ENCODE results near the gene S1PR5. TPM values are rescaled to one million over a fixed set of nuclear protein-coding genes. Genes with fewer than 3 reads are reported as not detected.

The S1PR5 gene
- total and polyA plus RNA-seq, 12 donors = 0.12 to 1.1 (median 0.23) TPM; not detected in 3

- intact Hi-C loops (cut with DNase I) = no loop called here
- H3K4me1 ChIP-seq = peaks cover 0 to 11% (median 8%) of the 10 kb centered on the region in 9 donors
- H3K4me3 ChIP-seq = no peak overlapping the region
- DNase-seq (no peak), ATAC-seq (no peak)
- TF ChIP-seq, protein P1, sequence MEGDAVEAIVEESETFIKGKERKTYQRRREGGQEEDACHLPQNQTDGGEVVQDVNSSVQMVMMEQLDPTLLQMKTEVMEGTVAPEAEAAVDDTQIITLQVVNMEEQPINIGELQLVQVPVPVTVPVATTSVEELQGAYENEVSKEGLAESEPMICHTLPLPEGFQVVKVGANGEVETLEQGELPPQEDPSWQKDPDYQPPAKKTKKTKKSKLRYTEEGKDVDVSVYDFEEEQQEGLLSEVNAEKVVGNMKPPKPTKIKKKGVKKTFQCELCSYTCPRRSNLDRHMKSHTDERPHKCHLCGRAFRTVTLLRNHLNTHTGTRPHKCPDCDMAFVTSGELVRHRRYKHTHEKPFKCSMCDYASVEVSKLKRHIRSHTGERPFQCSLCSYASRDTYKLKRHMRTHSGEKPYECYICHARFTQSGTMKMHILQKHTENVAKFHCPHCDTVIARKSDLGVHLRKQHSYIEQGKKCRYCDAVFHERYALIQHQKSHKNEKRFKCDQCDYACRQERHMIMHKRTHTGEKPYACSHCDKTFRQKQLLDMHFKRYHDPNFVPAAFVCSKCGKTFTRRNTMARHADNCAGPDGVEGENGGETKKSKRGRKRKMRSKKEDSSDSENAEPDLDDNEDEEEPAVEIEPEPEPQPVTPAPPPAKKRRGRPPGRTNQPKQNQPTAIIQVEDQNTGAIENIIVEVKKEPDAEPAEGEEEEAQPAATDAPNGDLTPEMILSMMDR (IDR thresholded peaks at IDR 0.05) = no peak
- 81 to 83% methylated on average over 3 of the region's 3 CpGs for whole genome bisulfite sequencing, 2 donors
- H3K36me3 ChIP-seq = no peaks in the 10 kb centered on the region
- H3K9me3 ChIP-seq = no peaks in the 10 kb centered on the region
- H3K27me3 ChIP-seq = peaks cover 0 to 30% (median 21%) of the 10 kb centered on the region in 7 donors
- H3K27ac ChIP-seq = no peak overlapping the region
Measured at GRCh38 chr19:10523135-10523636, 5.9 kb upstream of the S1PR5 start.

GRCh38 chr19:10521461-10522171, 4.4 kb upstream of the S1PR5 start:
- no peak overlapping the region for H3K27ac ChIP-seq
- intact Hi-C loops (cut with DNase I) = no loop called here
- TF ChIP-seq, protein P1 (IDR thresholded peaks at IDR 0.05) = no peak
- H3K9me3 ChIP-seq = no peaks in the 10 kb centered on the region
- ATAC-seq (no peak), DNase-seq (no peak)
- H3K4me3 ChIP-seq = no peak overlapping the region
- 78 to 84% methylated on average over 13 of the region's 13 CpGs for WGBS, 2 donors
- peaks cover 0 to 46% (median 37%) of the 10 kb centered on the region in 7 donors for H3K27me3 ChIP-seq
- peaks cover 7 to 27% (median 23%) of the 10 kb centered on the region in 9 donors for H3K4me1 ChIP-seq
- H3K36me3 ChIP-seq = no peaks in the 10 kb centered on the region

DNA sequence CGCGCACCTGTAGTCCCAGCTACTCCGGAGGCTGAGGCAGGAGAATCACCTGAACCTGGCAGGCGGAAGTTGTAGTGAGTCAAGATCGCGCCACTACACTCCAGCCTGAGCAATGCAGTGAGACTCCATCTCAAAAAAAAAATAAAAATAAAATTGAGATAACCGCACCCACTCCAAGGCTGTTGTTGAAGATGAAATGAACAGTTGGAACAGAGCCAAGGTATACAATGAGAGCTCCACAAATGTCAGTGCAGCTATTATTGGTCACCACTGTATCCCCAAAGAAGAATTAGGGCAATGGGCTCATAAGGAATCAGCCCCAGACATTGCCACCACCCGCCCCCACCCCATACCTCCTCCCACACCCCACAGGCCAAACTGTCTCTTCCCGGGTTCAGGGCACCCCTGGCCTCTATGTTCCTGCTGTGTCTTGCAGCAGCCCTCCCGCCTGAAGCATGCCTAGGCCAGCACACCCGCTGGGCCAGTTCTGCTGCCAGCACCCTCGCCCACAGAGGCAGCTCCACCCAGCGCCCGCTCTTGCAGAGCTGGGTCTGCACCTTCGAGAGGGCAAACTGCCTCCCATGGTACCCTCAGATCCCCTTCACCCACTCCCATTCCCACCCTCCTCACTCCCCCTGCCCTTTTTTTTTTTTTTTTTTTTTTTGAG, 3.5 kb upstream of the S1PR5 start:
- ATAC-seq (no peak), DNase-seq (no peak)
- intact Hi-C loops (cut with DNase I) = no loop called here
- no peak overlapping the region for H3K4me3 ChIP-seq
- H3K27ac ChIP-seq = no peak overlapping the region
- peaks cover 7 to 28% (median 23%) of the 10 kb centered on the region in 9 donors for H3K4me1 ChIP-seq
- H3K27me3 ChIP-seq = peaks cover 0 to 54% (median 45%) of the 10 kb centered on the region in 7 donors
- 84 to 86% methylated on average over 15 of the region's 15 CpGs for WGBS, 2 donors
- no peaks in the 10 kb centered on the region for H3K36me3 ChIP-seq
- TF ChIP-seq, protein P1 (IDR thresholded peaks at IDR 0.05) = no peak
- no peaks in the 10 kb centered on the region for H3K9me3 ChIP-seq

- no peak overlapping the region for H3K4me3 ChIP-seq
- H3K27me3 ChIP-seq = peaks cover 4 to 68% (median 58%) of the 10 kb centered on the region in 7 donors
- H3K4me1 ChIP-seq = peaks cover 7 to 28% (median 24%) of the 10 kb centered on the region in 9 donors
- TF ChIP-seq, protein P1 (IDR thresholded peaks at IDR 0.05) = no peak
- no peaks in the 10 kb centered on the region for H3K9me3 ChIP-seq
- WGBS, 2 donors = 71 to 80% methylated on average over 7 of the region's 7 CpGs
- no peaks in the 10 kb centered on the region for H3K36me3 ChIP-seq
- ATAC-seq = no peak
- DNase-seq = no peak
- H3K27ac ChIP-seq = peak overlapping the region in 1 of 10 donors; percentile 36
- intact Hi-C loops (cut with DNase I) = no loop called here
Measured at GRCh38 chr19:10519421-10519820, 2.2 kb upstream of the S1PR5 start.

Data from heart right ventricle (tissue), 16 donors.